Measurements from ENCODE around the gene TCAP. TPM values are rescaled to one million over a fixed set of nuclear protein-coding genes. Genes with fewer than 3 reads are reported as not detected.

Gene TCAP
- total RNA-seq, 2 donors from 2014 or later: 1.5 to 1.9 TPM

GRCh38 chr17:39678340-39679116 is 13.4 kb downstream of the TCAP start:
- Mint-ChIP-seq H3K36me3 (ENCODE audit: low read depth) (peaks cover 42% of the 10 kb centered on the region), H3K27ac (peak overlapping the region; percentile 44), H3K4me1 (peaks cover 15% of the 10 kb centered on the region), H3K4me3 (no peak overlapping the region), H3K9me3 (no peaks in the 10 kb centered on the region), H3K27me3 (ENCODE audit: insufficient read depth) (no peaks in the 10 kb centered on the region)
- H3K9me3 ChIP-seq (ENCODE audit: control insufficient read depth, low read length): no peaks in the 10 kb centered on the region
- H3K4me1 ChIP-seq (ENCODE audit: control insufficient read depth, insufficient read depth, low read length): no peaks in the 10 kb centered on the region
- H3K27me3 ChIP-seq (ENCODE audit: control insufficient read depth, insufficient read depth, low read length, poor library complexity, severe bottlenecking): no peaks in the 10 kb centered on the region
- TF ChIP-seq, protein P1, sequence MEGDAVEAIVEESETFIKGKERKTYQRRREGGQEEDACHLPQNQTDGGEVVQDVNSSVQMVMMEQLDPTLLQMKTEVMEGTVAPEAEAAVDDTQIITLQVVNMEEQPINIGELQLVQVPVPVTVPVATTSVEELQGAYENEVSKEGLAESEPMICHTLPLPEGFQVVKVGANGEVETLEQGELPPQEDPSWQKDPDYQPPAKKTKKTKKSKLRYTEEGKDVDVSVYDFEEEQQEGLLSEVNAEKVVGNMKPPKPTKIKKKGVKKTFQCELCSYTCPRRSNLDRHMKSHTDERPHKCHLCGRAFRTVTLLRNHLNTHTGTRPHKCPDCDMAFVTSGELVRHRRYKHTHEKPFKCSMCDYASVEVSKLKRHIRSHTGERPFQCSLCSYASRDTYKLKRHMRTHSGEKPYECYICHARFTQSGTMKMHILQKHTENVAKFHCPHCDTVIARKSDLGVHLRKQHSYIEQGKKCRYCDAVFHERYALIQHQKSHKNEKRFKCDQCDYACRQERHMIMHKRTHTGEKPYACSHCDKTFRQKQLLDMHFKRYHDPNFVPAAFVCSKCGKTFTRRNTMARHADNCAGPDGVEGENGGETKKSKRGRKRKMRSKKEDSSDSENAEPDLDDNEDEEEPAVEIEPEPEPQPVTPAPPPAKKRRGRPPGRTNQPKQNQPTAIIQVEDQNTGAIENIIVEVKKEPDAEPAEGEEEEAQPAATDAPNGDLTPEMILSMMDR (conservative IDR thresholded peaks at IDR 0.05): peak; percentile 55
- WGBS, 2 experiments (ENCODE audit: insufficient coverage in 1 of 2, insufficient read length in 1 of 2): 88 to 89% methylated on average over 10 to 13 of the region's 13 CpGs
- peaks cover 5% of the 10 kb centered on the region for H3K36me3 ChIP-seq (ENCODE audit: control insufficient read depth, insufficient read depth, low read length)
- H3K9ac ChIP-seq (ENCODE audit: extremely low read depth, low read length, poor library complexity, severe bottlenecking): no peak overlapping the region
- H3K27ac ChIP-seq (ENCODE audit: low read depth, low read length): no peak overlapping the region
- no peak for DNase-seq
- no peak overlapping the region for H3K4me3 ChIP-seq (ENCODE audit: low read length)

DNA sequence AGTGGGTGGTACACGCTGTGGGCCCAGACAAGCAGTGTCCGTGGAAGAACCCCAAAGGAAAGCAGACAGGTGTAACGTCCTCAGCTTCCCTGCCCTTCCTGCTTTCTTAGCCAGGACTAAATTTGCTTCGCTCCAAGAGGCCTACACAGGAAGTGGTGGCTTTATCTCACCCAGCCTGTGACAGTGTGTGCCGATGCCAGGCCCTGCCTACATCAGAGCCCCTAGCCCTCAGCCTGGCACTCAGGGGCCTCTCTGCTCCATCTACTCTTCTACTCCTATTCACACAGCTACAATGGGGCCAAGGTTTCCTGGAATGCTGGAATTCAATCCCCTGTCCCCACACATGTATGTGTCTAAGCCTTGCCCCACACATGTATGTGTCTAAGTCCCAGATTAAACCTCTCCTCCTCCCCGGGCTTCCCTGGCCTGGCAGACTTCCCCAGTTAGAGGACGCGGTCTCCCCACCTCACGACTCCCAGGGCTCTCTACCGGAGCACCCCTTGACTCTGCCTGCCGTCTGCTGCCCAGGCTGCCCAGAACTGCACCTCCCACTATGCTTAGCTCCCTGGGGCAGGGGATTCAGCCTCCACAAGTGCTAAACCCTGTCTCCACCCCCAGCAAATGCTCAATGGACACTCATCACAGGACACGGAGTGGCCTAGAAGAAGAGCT is 14.5 kb downstream of the TCAP start:
- H3K27me3 Mint-ChIP-seq (ENCODE audit: insufficient read depth): no peaks in the 10 kb centered on the region
- Histone ChIP-seq H3K9me3 (ENCODE audit: control insufficient read depth, low read length) (no peaks in the 10 kb centered on the region), H3K9ac (ENCODE audit: extremely low read depth, low read length, poor library complexity, severe bottlenecking) (no peak overlapping the region), H3K36me3 (ENCODE audit: control insufficient read depth, insufficient read depth, low read length) (peaks cover 5% of the 10 kb centered on the region), H3K4me1 (ENCODE audit: control insufficient read depth, insufficient read depth, low read length) (no peaks in the 10 kb centered on the region), H3K27me3 (ENCODE audit: control insufficient read depth, insufficient read depth, low read length, poor library complexity, severe bottlenecking) (no peaks in the 10 kb centered on the region), H3K4me3 (ENCODE audit: low read length) (no peak overlapping the region), H3K27ac (ENCODE audit: low read depth, low read length) (no peak overlapping the region)
- DNase-seq: no peak
- TF ChIP-seq, protein P1 (conservative IDR thresholded peaks at IDR 0.05): no peak
- 85 to 100% methylated on average over 4 to 12 of the region's 12 CpGs for WGBS, 2 experiments (ENCODE audit: insufficient coverage in 1 of 2, insufficient read length in 1 of 2)
- H3K9me3 Mint-ChIP-seq: peaks cover 2% of the 10 kb centered on the region
- H3K27ac Mint-ChIP-seq: peak overlapping the region; percentile 35
- H3K4me1 Mint-ChIP-seq: peaks cover 21% of the 10 kb centered on the region
- no peak overlapping the region for H3K4me3 Mint-ChIP-seq
- H3K36me3 Mint-ChIP-seq (ENCODE audit: low read depth): peaks cover 48% of the 10 kb centered on the region

- Histone ChIP-seq H3K36me3 (ENCODE audit: control insufficient read depth, insufficient read depth, low read length) (no peaks in the 10 kb centered on the region), H3K27me3 (ENCODE audit: control insufficient read depth, insufficient read depth, low read length, poor library complexity, severe bottlenecking) (no peaks in the 10 kb centered on the region), H3K9me3 (ENCODE audit: control insufficient read depth, low read length) (no peaks in the 10 kb centered on the region), H3K4me3 (ENCODE audit: low read length) (no peak overlapping the region), H3K9ac (ENCODE audit: extremely low read depth, low read length, poor library complexity, severe bottlenecking) (no peak overlapping the region), H3K4me1 (ENCODE audit: control insufficient read depth, insufficient read depth, low read length) (peaks cover 3% of the 10 kb centered on the region), H3K27ac (ENCODE audit: low read depth, low read length) (no peak overlapping the region)
- Mint-ChIP-seq H3K4me1 (peaks cover 20% of the 10 kb centered on the region), H3K36me3 (ENCODE audit: low read depth) (peaks cover 45% of the 10 kb centered on the region), H3K9me3 (peaks cover 2% of the 10 kb centered on the region), H3K27me3 (ENCODE audit: insufficient read depth) (peaks cover 1% of the 10 kb centered on the region), H3K4me3 (no peak overlapping the region), H3K27ac (no peak overlapping the region)
- TF ChIP-seq, protein P1 (conservative IDR thresholded peaks at IDR 0.05): no peak
- 90 to 92% methylated on average over 4 to 9 of the region's 9 CpGs for WGBS, 2 experiments (ENCODE audit: insufficient coverage in 1 of 2, insufficient read length in 1 of 2)
- no peak for DNase-seq
Measured at GRCh38 chr17:39683295-39683939, 18.3 kb downstream of the TCAP start.

All from endodermal cell (in vitro differentiated cells).